Measurements from ENCODE around the gene FZR1. TPM values are rescaled to one million over a fixed set of nuclear protein-coding genes. Genes with fewer than 3 reads are reported as not detected.

The FZR1 gene
- total and polyA plus RNA-seq, 10 donors, result 9.8 to 53.6 (median 37.1) TPM

GRCh38 chr19:3480383-3481091, 25.6 kb upstream of the FZR1 start, which contains the start of gene SMIM24:
Gene SMIM24, minus strand, starts transcription at chr19:3480525. Its CDS starts 62 bp downstream, at chr19:3480463.
- 59 to 85% (median 73%) methylated on average over 16 to 27 of the region's 27 CpGs for WGBS, 5 donors
- Histone ChIP-seq H3K9me3 (no peaks in the 10 kb centered on the region), H3K36me3 (no peaks in the 10 kb centered on the region), H3K4me3 (no peak within 1 kb of the TSS), H3K27me3 (replicated peaks in 1 of 7) (peaks cover 0 to 72% (median 28%) of the 10 kb centered on the region in 7 donors), H3K4me1 (peaks cover 0 to 16% (median 7%) of the 10 kb centered on the region in 6 donors), H3K27ac (no peak within 1 kb of the TSS)
- DNase-seq, result no peak
- intact Hi-C loops (cut with DNase I; ENCODE audit: low total_unique reads), result loop anchor here (5.0 kb wide), 1 partner anchor 148 kb away; no protein-coding TSS in a partner anchor
- TF ChIP-seq POLR2A (IDR thresholded peaks at IDR 0.05) (no peak), CTCF (IDR thresholded peaks at IDR 0.05 in 8 of 11, conservative IDR thresholded peaks at IDR 0.05 in 3 of 11) (no peak), POLR2AphosphoS5 (IDR thresholded peaks at IDR 0.05) (no peak)

DNA sequence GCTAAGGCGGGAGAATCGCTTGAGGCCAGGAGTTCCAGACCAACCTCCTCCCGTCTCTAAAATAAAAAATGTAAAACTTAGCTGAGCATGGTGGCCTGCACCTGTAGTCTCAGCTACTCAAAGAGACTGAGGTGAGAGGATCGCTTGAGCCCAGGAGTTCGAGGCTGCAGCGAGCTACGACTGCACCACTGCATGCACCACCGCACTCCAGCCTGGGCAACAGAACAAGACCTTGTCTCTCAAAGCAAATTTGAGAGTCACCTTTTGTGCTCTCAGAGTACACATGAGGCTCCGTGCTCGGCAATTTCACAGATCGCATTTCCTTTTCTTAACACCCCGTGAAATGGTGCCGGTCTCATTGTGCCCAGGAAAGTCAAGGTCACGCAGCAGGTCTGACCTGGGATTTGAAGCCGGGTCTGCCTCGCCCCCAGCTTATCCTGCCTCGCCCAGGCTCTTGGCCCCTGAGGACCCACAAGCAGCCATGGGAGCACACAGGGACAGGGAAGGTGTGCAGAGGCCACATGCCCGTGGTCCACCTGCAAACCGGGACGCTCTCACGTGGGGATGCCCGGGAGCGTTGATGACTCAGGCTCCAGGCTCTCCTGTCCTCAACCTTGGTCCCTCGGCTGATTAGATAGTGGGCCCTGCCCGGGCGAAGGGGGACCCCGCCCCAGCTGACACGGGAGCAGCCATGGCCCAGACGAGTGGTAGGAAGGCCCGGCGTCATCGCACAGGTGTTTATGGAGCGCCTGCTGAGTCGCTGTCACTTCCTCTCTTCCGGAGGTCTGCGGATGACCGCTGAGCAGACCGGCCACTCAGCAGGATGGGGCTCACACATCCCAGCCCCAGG, 24.6 kb upstream of the FZR1 start:
- DNase-seq, result no peak
- WGBS, 5 donors, result 69 to 79% (median 74%) methylated on average over 23 to 38 of the region's 38 CpGs
- Histone ChIP-seq H3K27me3 (replicated peaks in 1 of 7) (peaks cover 0 to 68% (median 28%) of the 10 kb centered on the region in 7 donors), H3K36me3 (no peaks in the 10 kb centered on the region), H3K4me3 (no peak overlapping the region), H3K4me1 (peaks cover 0 to 16% (median 7%) of the 10 kb centered on the region in 6 donors), H3K27ac (no peak overlapping the region), H3K9me3 (no peaks in the 10 kb centered on the region)
- no peak for TF ChIP-seq POLR2AphosphoS5 (IDR thresholded peaks at IDR 0.05)
- no peak for TF ChIP-seq POLR2A (IDR thresholded peaks at IDR 0.05)
- TF ChIP-seq CTCF (IDR thresholded peaks at IDR 0.05 in 8 of 11, conservative IDR thresholded peaks at IDR 0.05 in 3 of 11), result no peak
- intact Hi-C loops (cut with DNase I; ENCODE audit: low total_unique reads), result loop anchor here (5.0 kb wide), 1 partner anchor 149 kb away; no protein-coding TSS in a partner anchor

DNA sequence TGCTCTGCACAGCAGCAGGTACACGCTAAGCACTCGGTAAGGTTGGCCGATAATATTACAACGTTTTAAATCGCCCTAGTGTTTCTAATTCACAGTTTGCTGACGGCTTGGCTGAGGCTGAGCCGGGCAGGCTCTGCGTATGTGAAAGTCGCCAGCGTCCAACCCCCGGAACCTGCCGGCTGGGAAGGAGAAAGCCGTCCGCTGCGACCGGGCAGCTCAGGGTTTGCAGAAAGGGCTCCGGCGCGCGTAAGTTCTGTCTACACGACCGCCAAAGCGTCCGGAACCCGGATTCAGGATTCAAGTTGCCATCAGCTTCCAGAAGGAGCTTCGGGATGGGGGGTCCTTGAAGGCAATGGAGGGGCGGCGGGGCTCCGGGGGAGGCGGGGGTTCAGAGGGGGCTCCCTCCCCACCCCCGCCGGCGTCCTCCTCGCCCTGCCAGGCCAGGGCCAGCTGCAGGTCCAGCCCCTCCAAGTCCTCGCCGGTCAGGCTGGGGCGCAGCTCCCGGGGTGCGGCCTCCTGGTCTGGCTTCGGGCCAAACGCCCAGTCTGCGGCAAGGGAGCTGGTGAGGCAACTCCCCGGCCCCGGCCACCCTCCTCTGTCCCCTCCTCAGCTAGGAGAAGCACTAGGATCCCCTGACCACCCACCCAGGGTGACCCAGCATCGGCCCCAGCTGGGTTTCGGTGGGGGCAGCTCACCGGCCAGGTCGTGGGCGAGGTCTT, 23.4 kb upstream of the FZR1 start:
- Histone ChIP-seq H3K36me3 (no peaks in the 10 kb centered on the region), H3K4me1 (peaks cover 0 to 16% (median 7%) of the 10 kb centered on the region in 6 donors), H3K9me3 (no peaks in the 10 kb centered on the region), H3K4me3 (no peak overlapping the region), H3K27ac (no peak overlapping the region), H3K27me3 (replicated peaks in 1 of 7) (peaks cover 0 to 64% (median 28%) of the 10 kb centered on the region in 7 donors)
- DNase-seq, result no peak
- TF ChIP-seq POLR2AphosphoS5 (IDR thresholded peaks at IDR 0.05) (no peak), CTCF (IDR thresholded peaks at IDR 0.05 in 8 of 11, conservative IDR thresholded peaks at IDR 0.05 in 3 of 11) (no peak), POLR2A (IDR thresholded peaks at IDR 0.05) (no peak)
- intact Hi-C loops (cut with DNase I; ENCODE audit: low total_unique reads), result loop anchor here (5.0 kb wide), 1 partner anchor 150 kb away; no protein-coding TSS in a partner anchor
- 83 to 90% (median 86%) methylated on average over 28 to 49 of the region's 49 CpGs for WGBS, 5 donors

Measured in spleen (tissue), 11 donors.